GM10847 (cell line): ENCODE data around the gene TESK1.

Source experiments
- POLR2A ChIP-seq: IDR thresholded peaks from 2 replicates; pipeline ENCODE4 v1.6.1; 2011; ENCODE audit not compliant: insufficient read length; ENCODE audit errors: extremely low read depth

The TESK1 gene

GRCh38 chr9:35569206-35569605, 35.9 kb upstream of the TESK1 start:
- TF ChIP-seq POLR2A: no peak

DNA sequence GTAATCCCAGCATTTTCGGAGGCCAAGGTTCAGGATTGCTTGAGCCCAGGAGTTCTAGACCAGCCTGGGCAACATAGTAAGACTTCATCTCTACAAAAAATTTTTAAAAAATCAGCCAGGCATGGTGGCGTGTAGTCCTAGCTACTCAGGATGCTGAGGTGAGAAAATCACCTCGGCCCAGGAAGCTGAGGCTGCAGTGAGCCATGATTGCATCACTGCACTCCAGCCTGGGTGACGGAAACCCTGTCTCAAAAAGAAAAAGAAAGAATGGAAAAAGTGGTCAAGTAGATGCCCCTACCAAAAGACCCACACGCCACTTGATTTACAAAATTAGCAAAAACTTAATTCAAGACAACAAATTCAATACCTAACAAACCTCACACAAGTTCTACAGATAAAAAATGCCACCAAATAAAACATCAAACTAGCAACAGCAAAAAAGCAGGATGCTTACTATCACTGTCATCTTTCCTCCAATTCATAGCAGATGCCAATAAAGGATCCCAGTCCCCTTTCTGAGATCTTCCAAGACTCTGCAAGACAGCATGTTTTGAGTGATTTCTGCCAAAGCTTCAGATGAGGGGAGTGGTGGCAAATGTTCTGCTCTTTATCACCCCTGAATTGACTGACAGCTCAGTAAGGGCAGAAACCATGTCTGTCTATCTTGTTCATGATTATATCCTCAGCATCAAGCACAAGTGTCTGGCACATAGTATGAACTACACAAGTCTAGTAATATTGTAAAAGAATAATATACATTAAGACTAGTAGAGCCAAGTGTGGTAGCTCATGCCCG, 34.2 kb upstream of the TESK1 start:
- no peak for TF ChIP-seq POLR2A

- TF ChIP-seq POLR2A: no peak
These were observed 30.4 kb upstream of the TESK1 start for GRCh38 chr9:35574578-35575122.

DNA sequence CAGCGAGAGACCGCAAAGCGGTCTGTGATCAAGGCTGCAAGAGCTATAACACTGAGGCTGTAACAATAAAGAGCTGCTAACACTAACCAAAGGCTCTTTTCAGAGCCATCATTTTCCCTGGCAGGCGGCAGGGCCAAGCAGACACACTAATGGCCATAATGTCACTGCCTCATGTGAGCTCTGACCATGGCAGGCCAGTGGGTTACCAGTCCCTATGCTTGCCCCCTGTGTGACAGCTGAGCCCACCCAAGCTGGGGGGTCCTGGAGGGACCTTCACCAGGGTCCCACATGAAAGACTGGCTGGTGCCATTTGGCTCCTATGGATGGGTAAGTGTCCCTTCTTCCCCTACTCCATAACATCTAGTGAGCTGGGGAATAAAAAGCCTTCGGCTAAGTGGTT, 29.6 kb upstream of the TESK1 start:
- no peak for TF ChIP-seq POLR2A

DNA sequence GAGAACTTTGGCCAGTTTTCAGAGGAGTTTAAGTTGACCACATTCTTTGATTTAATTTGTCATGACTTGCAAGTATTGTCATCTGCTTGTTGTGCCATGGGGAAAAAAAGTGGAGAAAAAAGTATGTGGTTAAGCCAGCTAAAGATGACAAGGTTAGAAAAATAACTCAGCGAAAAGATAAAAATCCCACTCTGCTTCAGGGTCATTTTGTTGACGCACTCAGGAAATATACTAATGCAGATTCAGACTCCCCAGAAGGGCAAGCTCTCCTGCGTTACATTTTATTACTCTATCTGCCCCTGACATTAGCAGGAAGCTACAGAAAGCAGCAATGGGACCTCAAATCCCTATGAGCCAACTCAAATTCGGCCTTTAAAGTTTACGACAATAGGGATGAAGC, 27.6 kb upstream of the TESK1 start:
- TF ChIP-seq POLR2A: no peak

- no peak for TF ChIP-seq POLR2A
These were observed 25.9 kb upstream of the TESK1 start for GRCh38 chr9:35579130-35579529.

DNA sequence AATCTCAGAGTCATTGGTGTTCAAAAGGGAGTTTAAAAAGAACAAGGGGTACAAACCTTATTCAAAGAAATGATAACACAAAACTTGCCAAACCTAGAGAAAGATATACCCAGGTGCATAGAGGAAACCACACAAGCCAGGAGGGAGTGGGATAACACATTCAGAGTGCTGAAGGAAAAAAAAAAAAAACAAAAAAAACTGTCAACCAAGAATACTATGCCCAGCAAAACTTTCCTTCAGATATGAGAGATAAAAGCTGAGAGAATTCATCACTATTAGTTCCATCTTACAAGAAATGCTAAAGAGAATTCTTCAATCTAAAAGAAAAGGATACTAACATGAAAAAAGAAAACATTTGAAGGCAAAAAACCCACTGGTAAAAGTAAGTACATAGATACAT, 11.5 kb upstream of the TESK1 start:
- no peak for TF ChIP-seq POLR2A

GRCh38 chr9:35594471-35594870, 10.6 kb upstream of the TESK1 start:
- no peak for TF ChIP-seq POLR2A

- no peak for TF ChIP-seq POLR2A
These were observed 6.0 kb upstream of the TESK1 start for GRCh38 chr9:35598866-35599590.

GRCh38 chr9:35599763-35600604, 5.1 kb upstream of the TESK1 start:
- no peak for TF ChIP-seq POLR2A

DNA sequence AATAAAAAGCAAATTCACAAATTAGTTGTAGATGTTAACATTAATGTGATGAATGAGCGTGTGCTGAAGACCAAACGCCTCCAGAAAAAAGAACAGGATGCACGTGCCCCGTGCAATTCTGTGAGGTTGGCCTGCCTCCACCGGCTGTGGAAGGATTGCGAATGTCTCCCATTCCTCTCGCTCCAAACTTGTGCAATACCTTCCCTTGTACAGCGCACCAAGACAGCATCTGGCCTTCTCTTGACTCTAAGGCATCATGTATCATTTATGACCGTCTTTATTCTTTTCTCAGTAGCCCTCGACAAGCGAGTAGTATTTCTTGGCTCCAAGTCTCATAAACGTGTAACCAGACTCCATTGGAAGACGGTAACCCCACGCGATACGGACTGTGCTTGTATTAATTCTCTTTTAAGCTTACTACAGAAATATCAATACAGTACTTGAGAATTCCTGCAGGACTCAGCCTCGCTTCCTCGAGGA, 1.5 kb upstream of the TESK1 start:
- TF ChIP-seq POLR2A: no peak

DNA sequence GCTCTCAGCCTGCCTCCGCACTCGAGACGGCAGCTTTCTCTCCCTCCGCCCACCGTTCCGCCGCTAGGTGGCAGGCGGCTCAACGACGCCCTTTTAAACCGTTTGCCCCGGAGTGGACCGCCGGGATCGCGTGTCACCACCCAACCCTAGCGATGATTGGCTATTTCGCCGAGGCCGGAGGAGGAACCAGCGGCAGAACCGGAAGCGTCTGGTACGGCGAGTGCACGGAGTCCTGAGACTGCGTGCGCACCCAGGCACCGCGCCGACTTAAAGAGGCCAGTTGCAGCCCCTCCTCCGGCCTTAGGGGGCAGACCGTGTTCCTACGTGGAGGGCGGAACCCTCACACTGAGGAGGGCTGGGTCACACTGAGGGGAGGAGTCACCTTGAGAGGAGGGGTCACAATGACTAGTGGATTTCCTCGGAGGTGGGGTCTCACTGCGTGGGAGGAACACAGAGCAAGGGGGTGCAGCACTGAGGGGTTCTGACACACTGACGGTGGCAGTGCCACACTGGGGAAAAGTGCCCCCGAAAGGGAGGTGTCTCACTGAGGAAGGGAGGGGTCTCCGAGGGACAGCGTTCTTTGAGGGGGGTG, 980 bp upstream of the TESK1 start:
- peak; percentile 52 for TF ChIP-seq POLR2A

DNA sequence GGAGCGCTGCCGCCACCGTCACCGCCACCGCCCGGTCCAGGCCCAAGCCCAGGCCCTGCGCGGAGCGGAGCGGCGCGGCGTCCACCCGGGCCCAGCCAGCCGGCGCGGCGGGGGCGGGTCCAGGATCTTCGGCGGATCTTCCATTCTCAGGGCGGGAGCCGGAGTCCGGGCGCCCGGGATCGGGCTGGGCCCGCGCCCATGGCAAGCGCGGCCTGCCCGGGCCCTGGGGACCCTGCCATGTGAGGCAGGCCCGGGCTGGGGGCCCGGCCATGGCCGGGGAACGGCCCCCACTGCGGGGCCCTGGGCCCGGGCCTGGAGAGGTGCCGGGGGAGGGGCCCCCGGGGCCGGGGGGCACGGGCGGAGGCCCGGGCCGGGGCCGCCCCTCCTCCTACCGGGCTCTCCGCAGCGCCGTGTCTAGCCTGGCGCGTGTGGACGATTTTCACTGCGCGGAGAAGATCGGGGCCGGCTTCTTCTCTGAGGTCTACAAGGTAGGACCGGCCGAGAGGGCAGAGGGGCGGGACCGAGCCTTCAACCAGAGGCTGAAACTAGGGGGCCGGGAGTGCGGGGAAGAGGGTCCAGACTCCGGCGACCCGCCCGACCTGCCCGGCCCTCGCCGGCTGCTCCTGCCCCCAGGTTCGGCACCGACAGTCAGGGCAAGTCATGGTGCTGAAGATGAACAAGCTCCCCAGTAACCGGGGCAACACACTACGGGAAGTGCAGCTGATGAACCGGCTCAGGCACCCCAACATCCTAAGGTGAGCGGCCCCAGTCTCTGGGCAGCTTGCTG, 482 bp downstream of the TESK1 start:
- no peak for TF ChIP-seq POLR2A

DNA sequence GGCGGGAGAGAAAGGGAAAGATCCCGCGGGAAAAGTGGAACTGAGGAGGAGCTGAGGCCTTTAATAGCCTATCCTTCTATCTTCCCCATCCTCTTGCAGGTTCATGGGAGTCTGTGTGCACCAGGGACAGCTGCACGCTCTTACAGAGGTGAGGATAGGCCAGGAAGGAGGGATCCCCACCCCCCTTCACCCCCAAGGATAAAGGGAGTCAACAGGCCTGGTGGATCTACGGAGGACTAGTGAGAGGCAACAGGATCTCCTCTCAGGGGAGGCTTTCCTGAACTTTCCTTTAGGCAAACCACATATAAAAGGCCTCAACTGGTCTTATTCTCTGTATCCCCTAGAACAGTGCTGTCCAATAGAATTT, 1.1 kb downstream of the TESK1 start:
- TF ChIP-seq POLR2A: no peak
